ENCODE results near the gene MORC3.
A peak's percentile ranks its signal among the peaks of the same experiment; 100 is the strongest.
"Not testable (repeated sequence)": the region's sequence is repeated elsewhere in the genome, so short reads cannot be mapped to it uniquely, and the experiment has no call there.

MORC3 gene

GRCh38 chr21:36322083-36322424 is 2.1 kb downstream of the MORC3 start:
- no peak for DNase-seq (ENCODE audit: low read depth in 2 of 2)

DNA sequence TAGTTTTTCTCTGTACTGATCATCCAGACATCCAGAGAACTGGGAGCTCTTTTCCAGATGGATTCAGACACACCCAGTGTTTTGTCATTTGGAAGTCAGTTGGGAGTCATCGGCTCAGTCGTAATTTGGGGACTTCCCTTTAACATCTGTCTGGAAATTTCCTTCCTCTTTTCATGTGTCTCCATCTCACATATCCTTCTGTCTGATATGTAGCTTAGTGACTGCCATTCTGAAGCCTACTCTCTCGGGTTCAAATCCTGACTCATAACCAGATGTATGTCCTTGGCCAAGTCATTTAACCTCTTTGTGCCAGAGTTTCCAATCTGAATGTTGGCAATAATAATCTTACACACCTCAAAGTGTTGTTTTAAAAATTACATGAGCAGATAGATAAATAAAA is 3.0 kb downstream of the MORC3 start:
- DNase-seq (ENCODE audit: low read depth in 2 of 2), result no peak

DNA sequence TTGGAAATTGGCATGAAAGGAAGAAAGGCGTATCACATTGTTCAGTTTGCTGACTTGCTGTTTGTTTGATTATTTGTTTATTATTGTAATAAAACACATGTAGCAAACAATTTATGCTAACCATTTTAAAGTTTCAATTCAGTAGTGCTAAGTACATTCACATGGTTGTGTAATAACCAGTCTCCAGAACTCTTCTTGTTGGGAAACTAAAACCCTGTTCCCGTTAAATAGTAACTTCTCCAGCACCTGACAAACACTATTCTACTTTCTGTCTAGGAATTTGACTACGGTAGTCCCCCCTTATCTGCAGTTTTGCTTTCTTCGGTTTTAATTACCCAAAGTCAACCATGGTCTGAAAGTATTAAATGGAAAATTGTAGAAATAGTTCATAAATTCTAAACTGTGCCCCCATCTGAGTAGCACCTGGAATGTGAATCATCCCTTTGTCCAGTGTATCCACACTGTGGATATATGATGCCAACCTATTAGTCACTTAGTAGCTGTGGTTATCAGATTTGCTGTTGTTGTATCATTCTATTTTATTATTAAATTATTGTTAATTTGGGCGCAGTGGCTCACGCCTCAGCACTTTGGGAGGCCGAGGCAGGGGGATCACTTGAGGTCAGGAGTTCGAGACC is 5.5 kb downstream of the MORC3 start:
- DNase-seq (ENCODE audit: low read depth in 2 of 2), result no peak

DNA sequence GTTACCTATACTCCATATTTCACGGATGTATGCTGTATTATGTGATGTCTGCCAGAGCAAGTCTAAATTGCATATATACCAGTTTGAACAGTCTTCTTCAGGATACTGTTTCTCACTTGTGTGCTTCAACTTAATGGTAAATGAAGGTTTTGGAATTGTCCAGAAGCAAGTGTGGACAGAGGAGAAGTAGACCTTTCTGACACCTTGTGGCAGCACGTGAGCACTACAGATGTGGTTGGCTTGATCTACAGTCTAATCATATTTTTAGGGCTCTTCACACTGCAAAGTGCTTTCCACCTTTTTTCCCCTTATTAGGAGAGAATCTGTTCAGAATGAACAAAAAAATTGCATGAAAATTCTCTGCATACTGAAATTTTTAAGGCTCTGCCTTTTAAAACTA is 10.9 kb downstream of the MORC3 start:
- DNase-seq (ENCODE audit: low read depth in 2 of 2), result peak in 1 of 2 donors; percentile 28

DNA sequence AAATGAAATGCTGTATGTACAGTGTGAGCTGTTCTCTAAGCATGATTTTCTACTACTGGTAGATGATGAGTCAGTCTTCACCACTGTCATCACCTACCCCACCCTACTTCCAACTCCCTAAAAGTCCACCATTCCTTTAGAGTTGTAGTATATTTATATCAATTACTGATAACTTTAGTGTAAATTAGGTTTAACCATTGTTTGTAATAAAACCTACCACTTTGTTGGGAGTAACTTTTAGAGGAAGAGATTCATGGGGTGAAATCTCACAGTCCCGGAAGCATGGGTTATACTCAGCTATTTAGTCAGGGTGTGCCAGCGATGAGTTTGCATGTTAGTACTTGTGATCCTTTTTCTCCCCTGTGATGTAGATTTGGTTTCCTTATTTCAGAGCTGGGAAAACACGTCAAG is 17.1 kb downstream of the MORC3 start:
- DNase-seq (ENCODE audit: low read depth in 2 of 2), result no peak

DNA sequence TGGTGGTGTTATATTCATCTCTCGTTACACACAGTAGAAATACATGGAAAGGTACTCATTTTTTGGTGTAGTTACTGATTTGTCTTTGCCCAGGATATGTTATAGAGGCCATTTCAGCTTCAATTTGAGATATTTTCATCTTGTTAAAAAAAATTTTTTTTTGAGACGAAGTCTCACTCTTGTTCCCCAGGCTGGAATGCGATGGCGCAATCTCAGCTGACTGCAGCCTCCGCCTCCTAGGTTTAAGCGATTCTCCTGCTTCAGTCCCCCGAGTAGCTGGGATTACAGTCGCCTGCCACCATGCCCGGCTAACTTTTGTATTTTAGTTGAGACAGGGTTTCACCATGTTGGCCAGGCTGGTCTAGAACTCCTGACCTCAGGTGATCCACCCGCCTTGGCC is 19.0 kb downstream of the MORC3 start:
- DNase-seq (ENCODE audit: low read depth in 2 of 2), result no peak

- not testable (repeated sequence) for DNase-seq (ENCODE audit: low read depth in 2 of 2)
Observed at GRCh38 chr21:36342581-36342980, 22.6 kb downstream of the MORC3 start.

- no peak for DNase-seq (ENCODE audit: low read depth in 2 of 2)
Observed at GRCh38 chr21:36344931-36345330, 24.9 kb downstream of the MORC3 start.

GRCh38 chr21:36347278-36347961 is 27.4 kb downstream of the MORC3 start:
- DNase-seq (ENCODE audit: low read depth in 2 of 2), result no peak

DNA sequence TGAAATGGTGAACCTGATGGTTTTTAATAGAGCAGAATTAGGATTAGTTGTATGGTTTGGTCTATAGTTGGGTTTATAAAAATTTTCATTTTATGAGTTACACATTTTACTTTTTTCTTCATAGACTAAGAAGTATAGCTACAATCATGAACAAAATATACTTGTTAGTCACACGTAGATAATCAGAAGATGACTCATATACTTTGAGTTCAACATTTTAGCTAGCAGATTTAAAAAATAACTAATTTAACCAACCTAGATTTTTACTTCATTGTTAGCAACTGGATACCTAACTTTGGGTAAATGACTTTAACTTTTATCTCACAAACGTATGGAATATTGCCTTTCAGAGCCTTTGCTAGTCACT is 27.9 kb downstream of the MORC3 start:
- no peak for DNase-seq (ENCODE audit: low read depth in 2 of 2)

GRCh38 chr21:36349315-36349714 is 29.3 kb downstream of the MORC3 start:
- no peak for DNase-seq (ENCODE audit: low read depth in 2 of 2)

- no peak for DNase-seq (ENCODE audit: low read depth in 2 of 2)
Observed at GRCh38 chr21:36350282-36350910, 30.4 kb downstream of the MORC3 start.

DNA sequence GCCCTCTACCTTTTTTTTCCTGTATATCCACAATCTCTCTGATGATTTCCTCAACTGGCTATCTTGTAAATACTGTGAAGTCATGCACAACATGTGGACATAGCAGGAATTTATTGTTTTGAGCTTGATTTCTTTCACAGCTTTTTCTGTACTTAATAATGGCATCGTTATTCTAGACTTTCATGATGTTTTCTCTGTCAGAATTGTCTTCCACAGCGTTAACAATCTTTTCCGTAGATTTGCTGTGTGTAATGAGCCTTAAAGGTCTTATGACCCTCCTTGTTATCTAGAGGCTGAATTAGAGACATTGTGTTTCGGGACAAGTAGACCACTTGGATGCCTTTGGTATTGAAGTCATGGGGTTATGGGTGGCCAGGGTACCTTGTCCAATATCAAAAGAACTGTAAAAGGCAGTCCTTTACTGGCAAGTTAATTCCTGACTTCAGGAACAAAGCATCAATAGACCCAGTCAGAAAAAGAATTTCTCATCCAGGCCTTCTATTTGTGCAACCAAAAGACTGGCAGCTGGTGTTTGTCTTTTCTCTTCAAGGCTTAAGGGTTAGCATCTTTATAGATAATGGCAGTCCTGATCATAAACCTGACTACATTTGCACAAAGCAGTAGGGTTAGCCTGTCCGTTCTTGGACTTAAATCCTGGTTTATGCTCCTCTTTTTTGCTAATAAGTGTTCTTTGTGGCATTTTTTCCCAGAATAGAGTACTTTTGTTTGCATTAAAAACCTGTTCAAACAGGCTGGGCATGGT is 35.1 kb downstream of the MORC3 start:
- DNase-seq (ENCODE audit: low read depth in 2 of 2), result no peak

- DNase-seq (ENCODE audit: low read depth in 2 of 2), result no peak
Observed at GRCh38 chr21:36355868-36356267, 35.9 kb downstream of the MORC3 start.

GRCh38 chr21:36359185-36359584 is 39.2 kb downstream of the MORC3 start:
- DNase-seq (ENCODE audit: low read depth in 2 of 2), result no peak

GRCh38 chr21:36369064-36369685 is 49.2 kb downstream of the MORC3 start:
- no peak for DNase-seq (ENCODE audit: low read depth in 2 of 2)

GRCh38 chr21:36375994-36376393 is 56.0 kb downstream of the MORC3 start:
- no peak for DNase-seq (ENCODE audit: low read depth in 2 of 2)

- no peak for DNase-seq (ENCODE audit: low read depth in 2 of 2)
Observed at GRCh38 chr21:36377391-36377842, 57.4 kb downstream of the MORC3 start.

DNA sequence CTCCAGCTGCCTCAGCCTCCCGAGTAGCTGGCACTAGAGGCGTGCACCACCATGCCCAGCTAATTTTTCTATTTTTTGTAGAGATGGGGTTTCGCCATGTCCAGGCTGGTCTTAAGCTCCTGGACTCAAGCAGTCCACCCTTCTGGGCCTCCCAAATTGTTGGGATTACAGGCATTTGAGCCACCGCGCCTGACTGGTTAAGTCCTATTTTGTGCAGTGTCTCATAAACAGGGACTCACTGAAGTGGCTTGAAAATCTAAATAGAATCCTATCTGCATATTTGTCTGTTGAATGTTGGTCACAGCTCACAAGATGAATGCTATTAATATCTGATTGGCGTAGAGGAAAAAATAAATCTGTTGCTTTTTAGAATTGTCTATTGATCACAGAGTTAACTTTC is 59.3 kb downstream of the MORC3 start:
- DNase-seq (ENCODE audit: low read depth in 2 of 2), result no peak

DNA sequence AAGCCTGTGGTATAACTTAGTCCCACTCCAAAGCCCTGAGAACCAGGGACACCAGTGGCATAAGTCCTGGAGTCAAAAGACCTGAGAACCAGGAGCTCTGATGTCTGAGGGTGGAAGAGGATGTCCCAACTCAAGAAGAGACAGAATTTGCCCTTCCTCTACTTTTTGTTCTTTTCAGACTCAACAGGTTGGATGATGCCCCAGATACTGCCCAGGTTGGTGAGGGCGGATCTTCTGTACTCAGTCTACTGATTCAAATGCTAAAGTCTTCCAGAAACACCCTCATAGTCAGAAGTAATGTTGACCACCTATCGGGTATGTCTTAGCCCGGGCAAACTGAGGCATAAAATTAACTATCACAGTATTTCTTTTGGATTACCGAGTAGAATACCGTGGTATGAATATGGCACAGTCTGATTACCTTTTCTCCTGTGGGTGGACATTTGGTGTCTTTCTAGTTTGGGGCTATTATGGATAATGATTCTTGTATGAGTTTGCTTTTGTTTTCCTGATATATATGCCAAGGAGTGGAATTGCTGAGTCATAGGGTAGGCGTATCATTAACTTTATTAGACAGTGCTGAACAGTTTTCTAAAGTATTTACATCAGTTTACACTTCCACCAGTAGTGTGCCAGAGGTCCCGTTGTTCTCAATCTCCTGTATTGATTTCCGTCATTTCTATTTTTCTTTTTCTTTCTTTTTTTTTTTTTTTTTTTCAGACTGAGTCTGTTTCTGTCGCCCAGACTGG is 62.0 kb downstream of the MORC3 start:
- no peak for DNase-seq (ENCODE audit: low read depth in 2 of 2)

DNA sequence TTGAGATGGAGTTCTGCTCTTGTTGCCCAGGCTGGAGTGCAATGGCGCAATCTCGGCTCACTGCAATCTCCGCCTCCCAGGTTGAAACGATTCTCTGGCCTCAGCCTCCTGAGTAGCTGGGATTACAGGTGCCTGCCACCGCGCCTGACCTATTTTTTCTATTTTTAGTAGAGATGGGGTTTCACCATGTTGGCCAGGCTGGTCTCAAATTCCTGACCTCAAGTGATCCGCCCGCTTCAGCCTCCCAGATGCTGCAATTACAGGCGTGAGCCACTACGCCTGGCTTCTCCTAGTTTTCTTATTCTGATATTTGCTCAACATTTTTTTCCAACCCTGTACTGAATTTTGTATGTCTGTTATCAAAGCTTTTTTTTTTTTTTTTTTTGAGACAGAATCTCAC is 62.7 kb downstream of the MORC3 start:
- not testable (repeated sequence) for DNase-seq (ENCODE audit: low read depth in 2 of 2)

DNA sequence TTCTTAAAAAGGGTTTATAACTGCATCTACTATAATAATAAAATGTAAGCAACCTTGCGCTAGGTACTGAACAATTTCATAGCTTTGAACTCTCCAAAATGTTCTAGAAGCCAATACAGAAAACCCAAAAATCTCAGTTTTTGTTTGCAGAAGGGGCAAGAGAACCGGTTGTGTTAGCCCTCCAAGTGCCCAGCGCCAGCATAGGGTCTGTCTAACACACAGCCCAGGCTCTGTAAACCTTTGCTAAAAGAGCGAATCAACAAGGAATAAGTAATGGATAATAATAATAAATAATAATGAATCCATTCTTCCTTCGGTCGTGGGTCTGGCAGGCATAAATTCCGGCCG is 64.9 kb downstream of the MORC3 start:
- no peak for DNase-seq (ENCODE audit: low read depth in 2 of 2)

Measured in stimulated activated CD4-positive, alpha-beta T cell treated with anti-CD3 and anti-CD28 coated beads, Interleukin-4, amount 100 ng/mL, for 48 hours (primary cell).